Mammary epithelial cell (primary cell): ENCODE measurements around the gene SLC25A25.
"Not testable (repeated sequence)": the region's sequence is repeated elsewhere in the genome, so short reads cannot be mapped to it uniquely, and the experiment has no call there.

ENCODE experiments used
- EZH2 ChIP-seq: IDR thresholded peaks from 2 replicates; pipeline ENCODE4 v1.6.1; 2012; ENCODE audit warnings: low read length, inconsistent platforms, borderline replicate concordance
- TF ChIP-seq, protein P1 (sequence below), 2 donors: IDR thresholded peaks in 1 of 2; conservative IDR thresholded peaks in 1 of 2; 2 replicates each; pipeline ENCODE4 v1.5.1; 2011 to 2012; ENCODE audit warnings: inconsistent platforms in 2 of 2, low read length in 2 of 2, mild to moderate bottlenecking in 2 of 2, control low read depth in 1 of 2, low read depth in 1 of 2; ENCODE audit not compliant: insufficient read depth in 1 of 2; ENCODE audit errors: extremely low read depth in 1 of 2

GRCh38 chr9:128036522-128036921 is 31.5 kb upstream of the SLC25A25 start:
- TF ChIP-seq, protein P1, sequence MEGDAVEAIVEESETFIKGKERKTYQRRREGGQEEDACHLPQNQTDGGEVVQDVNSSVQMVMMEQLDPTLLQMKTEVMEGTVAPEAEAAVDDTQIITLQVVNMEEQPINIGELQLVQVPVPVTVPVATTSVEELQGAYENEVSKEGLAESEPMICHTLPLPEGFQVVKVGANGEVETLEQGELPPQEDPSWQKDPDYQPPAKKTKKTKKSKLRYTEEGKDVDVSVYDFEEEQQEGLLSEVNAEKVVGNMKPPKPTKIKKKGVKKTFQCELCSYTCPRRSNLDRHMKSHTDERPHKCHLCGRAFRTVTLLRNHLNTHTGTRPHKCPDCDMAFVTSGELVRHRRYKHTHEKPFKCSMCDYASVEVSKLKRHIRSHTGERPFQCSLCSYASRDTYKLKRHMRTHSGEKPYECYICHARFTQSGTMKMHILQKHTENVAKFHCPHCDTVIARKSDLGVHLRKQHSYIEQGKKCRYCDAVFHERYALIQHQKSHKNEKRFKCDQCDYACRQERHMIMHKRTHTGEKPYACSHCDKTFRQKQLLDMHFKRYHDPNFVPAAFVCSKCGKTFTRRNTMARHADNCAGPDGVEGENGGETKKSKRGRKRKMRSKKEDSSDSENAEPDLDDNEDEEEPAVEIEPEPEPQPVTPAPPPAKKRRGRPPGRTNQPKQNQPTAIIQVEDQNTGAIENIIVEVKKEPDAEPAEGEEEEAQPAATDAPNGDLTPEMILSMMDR (conservative IDR thresholded peaks at IDR 0.05 in 1 of 2, IDR thresholded peaks at IDR 0.05 in 1 of 2; ENCODE audit: extremely low read depth in 1 of 2, insufficient read depth in 1 of 2, low read depth in 1 of 2, low read length in 2 of 2), result not testable (repeated sequence)
- TF ChIP-seq EZH2, result not testable (repeated sequence)
